ENCODE data around the gene HSPBAP1.

- TF ChIP-seq CTCF (conservative IDR thresholded peaks at IDR 0.05; ENCODE audit: low read length) (no peak), EZH2phosphoT487 (IDR thresholded peaks at IDR 0.05; ENCODE audit: borderline replicate concordance) (no peak)
Measured at GRCh38 chr3:122694966-122695365, 98.7 kb downstream of the HSPBAP1 start.
